Measurements from ENCODE around the gene ZMYND10. TPM values are rescaled to one million over a fixed set of nuclear protein-coding genes. Genes with fewer than 3 reads are reported as not detected.

The ZMYND10 gene
- total and polyA plus RNA-seq, 9 of the 15 experiments (the other 6 are each of a cell fraction or from before 2014, with no cell fraction given): 0.20 to 2.8 (median 0.70) TPM

GRCh38 chr3:50299929-50300680, 45.4 kb downstream of the ZMYND10 start (continued):
- TF ChIP-seq RERE (CRISPR knock-in tag; IDR thresholded peaks at IDR 0.05; ENCODE audit: borderline replicate concordance) (no peak), MCM5 (IDR thresholded peaks at IDR 0.05; ENCODE audit: low read depth) (no peak), SUPT5H (IDR thresholded peaks at IDR 0.05) (no peak; the same call in 1 of the 2 replicates), ZNF280A (IDR thresholded peaks at IDR 0.05; ENCODE audit: low read depth, partially characterized antibody) (no peak), ZNF699 (CRISPR knock-in tag; IDR thresholded peaks at IDR 0.05; ENCODE audit: insufficient replicate concordance) (no peak), PHF8 (IDR thresholded peaks at IDR 0.05; ENCODE audit: borderline replicate concordance, low read length) (no peak), ZBED1 (IDR thresholded peaks at IDR 0.05) (no peak), ZBTB33 (CRISPR knock-in tag; IDR thresholded peaks at IDR 0.05) (peak; percentile 81; the same call in 1 of the 2 replicates), ZFX (CRISPR knock-in tag; IDR thresholded peaks at IDR 0.05) (peak; percentile 23), E2F5 (CRISPR knock-in tag; IDR thresholded peaks at IDR 0.05) (no peak), FOXK2 (conservative IDR thresholded peaks at IDR 0.05 in 1 of 2, IDR thresholded peaks at IDR 0.05 in 1 of 2; ENCODE audit: low read depth in 2 of 2) (0 out of 4 replicates have a peak, but pooled peaks of 1 of the 2 experiments have one; percentile 43), BRD4 (IDR thresholded peaks at IDR 0.05) (no peak), KLF10 (CRISPR knock-in tag; IDR thresholded peaks at IDR 0.05) (no peak), CC2D1A (IDR thresholded peaks at IDR 0.05) (no peak), SMARCA5 (IDR thresholded peaks at IDR 0.05) (no peak), ESRRB (CRISPR knock-in tag; IDR thresholded peaks at IDR 0.05; ENCODE audit: borderline replicate concordance) (no peak), ZNF696 (CRISPR knock-in tag; conservative IDR thresholded peaks at IDR 0.05) (no peak)

All from K562 (cell line).